ENCODE results near the gene ZNF892. TPM values are rescaled to one million over a fixed set of nuclear protein-coding genes. Genes with fewer than 3 reads are reported as not detected.

The ZNF892 gene
- 5.3 TPM for total RNA-seq

GRCh38 chr2:95207111-95207961 is at the start of gene ZNF892:
ZNF892 (plus strand) TSS chr2:95207521; CDS start chr2:95207816, 295 bp downstream.
- peak; percentile 91 for DNase-seq (ENCODE audit: low spot score)

- DNase-seq (ENCODE audit: low spot score), result no peak
Observed at GRCh38 chr2:95158441-95158840, 48.9 kb upstream of the ZNF892 start.

DNA sequence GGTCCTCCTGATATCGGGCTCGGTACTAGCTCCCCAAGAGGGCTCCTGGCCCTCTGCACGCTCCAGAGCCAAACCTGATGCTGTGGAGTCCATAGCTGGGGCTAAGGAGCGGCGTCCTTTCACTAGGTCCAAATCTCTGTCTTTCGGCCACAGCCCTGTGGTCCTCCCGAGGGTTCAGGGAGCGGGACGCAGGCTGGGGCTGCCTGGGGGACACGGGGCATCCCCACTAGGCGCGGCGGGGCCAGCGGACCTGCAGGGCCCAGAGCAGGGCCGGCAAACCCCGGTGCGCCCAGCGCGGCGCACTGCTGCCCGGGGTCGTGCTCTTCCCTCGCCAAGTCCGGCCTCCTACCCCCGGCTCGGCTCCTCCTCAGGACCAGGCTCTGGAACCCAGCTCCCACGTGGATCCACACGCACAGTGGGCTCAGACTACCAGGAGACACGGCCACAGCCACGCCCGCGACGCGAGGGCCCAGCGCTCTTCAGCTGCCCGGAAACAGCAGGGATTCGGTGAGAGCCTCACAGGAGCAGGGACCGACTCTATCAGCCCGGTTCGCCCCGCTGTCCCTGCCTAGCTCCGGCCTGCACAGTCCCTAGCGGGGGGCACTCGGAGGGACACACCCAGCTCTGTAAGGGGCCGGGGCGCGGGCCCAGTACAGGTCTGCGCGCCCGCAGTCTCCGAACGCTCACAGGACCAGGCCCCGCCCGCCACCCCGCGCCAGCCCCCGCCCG is 48.3 kb upstream of the ZNF892 start:
- peak; percentile 55 for DNase-seq (ENCODE audit: low spot score)

DNA sequence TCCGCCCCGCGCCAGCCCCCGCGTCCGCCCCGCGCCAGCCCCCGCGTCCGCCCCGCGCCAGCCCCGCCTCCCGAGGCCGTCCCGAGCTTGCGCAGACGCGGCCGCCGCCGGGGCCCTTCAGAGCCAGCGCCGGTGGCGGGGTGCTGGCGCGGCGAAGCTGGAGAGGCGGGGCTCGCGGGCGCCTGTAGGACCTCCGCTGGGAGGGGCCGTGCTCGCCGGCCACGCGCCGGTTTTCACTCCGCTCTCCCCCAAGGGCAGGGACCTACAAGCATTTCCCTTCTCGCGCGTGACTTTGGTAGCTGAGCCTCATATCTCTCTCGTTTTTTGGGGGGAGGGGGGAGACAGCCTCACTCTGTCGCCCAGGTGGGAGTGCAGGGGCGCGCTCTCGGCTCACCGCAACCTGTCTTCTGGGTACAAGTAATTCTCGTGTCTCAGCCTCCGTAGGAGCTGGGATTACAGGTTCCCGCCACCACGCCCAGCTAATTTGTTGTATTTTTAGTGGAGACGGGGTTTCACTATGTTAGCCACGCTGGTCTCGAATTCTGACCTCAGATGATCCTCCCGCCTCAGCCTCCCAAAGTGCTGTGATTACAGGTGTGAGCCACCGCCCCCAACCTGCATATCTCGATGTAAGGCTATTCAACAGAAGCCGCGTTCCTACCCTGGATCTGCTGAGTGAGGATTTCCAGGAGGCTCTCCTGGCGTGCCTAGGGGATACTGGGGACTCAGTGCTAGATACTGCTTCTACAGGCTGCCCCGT is 47.5 kb upstream of the ZNF892 start, which contains the start of gene ZNF514:
Gene ZNF514 (minus strand): TSS at position 159 of the 760 bp plus-strand sequence. CDS start 6,595 bp downstream, outside the sequence.
- DNase-seq (ENCODE audit: low spot score), result peak; percentile 77

DNA sequence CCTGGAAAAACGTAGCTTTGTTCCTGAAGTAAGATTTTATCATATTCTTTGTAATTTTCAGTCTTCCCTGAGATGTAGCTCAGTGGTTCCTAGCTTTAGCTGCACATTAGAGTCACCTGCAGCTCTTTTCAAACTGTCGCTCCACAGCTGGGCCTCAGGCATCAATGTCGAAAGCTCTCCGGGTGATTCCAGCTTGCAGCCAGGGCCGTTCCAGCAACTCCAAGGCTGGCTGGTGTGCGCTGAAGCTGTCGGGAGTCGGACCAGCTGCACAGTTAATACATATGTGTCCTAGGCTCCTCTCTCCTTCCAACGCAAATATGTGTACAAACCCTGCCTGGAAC is 42.3 kb upstream of the ZNF892 start:
- no peak for DNase-seq (ENCODE audit: low spot score)

DNA sequence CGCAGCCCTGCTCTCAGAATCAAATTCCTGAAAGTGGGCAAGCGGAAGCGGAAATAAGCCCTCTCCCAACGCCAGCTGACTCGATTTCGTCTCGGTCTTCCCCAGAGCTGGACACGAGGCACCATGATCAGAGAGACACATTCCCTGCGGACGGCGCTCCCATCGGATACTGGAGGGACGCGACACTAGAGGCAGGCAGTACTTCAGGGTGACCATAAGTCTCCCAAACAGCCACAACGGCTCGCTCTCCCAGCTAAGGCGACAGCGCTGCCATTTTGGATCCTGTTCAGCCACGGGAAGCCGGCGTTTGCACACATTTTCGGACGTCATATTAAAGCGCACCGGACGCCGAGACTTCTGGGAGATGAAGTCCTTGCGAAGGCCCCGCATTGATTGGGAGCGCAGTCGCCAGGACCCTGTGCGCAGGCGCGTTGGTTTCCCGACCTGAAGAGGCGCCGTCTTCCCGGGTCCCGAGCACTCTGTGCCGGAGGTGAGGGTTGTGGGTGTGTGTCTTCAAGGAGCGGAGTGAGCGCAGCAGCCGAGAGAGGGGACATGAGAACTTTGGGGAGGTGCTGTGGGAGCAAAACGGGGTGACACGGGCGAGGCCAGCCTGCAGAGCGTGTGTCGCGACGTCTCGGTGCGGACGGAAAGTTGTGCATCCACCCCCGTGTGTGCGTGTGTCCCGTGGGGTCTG is 41.8 kb upstream of the ZNF892 start, which contains the start of gene ZNF2:
Gene ZNF2 (plus strand): TSS at position 439 of the 694 bp plus-strand sequence. CDS start 10,418 bp downstream, outside the sequence.
- peak; percentile 98 for DNase-seq (ENCODE audit: low spot score)

DNA sequence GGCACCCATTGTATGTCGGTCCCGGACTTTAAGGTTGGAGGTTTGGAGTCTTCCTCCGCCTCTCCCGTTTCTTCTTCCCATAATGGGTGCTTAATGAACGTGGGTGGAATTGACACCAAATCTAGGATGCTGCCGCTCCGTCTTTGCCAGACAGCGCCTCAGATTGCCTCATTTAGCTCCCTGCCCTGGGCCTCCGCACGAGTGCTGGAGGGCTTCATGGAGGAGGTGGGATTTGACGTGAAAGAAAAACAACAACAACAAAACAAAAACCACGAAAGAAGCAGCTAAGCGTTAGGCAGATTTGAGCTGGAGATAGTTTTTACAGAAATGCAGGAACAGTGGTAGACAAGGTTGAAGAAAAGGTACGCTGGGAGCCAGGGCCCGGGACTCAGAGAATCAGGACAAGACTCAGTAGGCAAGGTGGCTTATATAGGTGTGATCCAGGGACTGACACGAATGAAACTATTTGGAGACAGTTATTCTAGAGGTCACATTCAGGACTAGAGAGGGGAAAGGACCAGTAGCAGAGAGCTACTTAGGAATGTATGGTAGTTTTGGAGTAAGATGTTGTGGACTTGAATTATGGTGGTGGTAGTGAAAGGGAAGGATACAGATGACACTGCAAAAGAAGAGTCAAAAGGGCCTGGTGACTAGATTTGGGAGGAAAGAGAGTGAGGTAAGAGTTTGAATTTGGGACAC is 41.1 kb upstream of the ZNF892 start:
- no peak for DNase-seq (ENCODE audit: low spot score)

DNA sequence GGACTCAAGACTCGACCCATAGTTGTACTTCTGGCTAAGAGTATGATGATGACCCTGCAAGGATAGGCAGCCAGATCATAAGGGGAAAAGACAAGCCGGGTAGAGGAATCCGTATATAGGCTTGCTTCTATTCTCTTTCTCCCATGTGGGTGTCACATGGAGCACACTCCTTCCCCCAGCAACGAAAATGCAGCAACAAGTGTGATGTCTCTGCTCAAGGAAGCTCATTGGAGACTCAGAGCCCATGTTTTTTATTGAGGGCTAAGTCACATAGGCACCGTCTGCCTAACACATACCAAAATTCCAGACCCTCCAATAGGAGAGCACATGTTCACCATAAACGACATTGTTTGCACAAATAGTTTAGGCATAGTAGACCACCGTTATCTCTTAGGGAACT is 35.4 kb upstream of the ZNF892 start:
- DNase-seq (ENCODE audit: low spot score), result no peak

DNA sequence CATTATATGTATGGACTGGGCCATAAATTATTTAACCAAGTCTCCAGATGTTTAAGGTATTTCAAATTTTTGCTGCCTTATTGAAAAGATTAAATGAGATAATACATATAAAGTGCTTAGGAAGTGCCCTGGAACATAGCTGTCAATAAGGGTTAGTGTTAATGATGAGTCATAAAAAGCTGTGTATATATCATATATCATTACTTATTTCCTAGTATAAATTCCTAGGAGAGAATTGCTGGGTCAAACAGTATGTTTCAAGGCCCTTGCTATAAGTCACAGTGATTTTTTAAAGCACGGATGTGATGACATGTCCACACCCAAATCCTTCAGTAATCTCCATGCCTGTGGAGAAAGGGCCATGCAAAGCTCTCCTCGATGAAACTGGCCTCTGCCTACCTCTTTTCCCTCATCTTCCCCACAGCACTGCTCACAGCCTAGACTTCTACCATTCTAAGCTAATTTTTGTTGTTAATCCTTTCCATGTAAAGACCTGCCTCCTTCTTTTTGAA is 33.2 kb upstream of the ZNF892 start:
- no peak for DNase-seq (ENCODE audit: low spot score)

GRCh38 chr2:95179451-95179850 is 27.9 kb upstream of the ZNF892 start:
- DNase-seq (ENCODE audit: low spot score), result no peak

DNA sequence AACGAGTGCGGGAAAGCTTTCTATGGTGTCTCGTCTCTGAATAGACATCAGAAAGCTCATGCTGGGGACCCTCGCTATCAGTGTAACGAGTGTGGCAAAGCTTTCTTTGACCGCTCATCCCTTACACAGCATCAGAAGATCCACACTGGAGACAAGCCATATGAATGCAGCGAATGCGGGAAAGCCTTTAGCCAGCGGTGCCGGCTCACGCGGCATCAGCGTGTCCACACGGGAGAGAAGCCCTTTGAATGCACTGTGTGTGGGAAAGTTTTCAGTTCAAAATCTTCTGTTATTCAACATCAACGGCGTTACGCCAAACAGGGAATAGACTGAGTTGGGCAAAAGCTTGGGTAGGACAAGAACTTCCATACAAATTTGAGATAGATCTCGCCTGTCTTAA is 25.5 kb upstream of the ZNF892 start:
- no peak for DNase-seq (ENCODE audit: low spot score)

GRCh38 chr2:95185197-95185596 is 22.1 kb upstream of the ZNF892 start:
- DNase-seq (ENCODE audit: low spot score), result no peak

- no peak for DNase-seq (ENCODE audit: low spot score)
Observed at GRCh38 chr2:95185973-95186372, 21.3 kb upstream of the ZNF892 start.

DNA sequence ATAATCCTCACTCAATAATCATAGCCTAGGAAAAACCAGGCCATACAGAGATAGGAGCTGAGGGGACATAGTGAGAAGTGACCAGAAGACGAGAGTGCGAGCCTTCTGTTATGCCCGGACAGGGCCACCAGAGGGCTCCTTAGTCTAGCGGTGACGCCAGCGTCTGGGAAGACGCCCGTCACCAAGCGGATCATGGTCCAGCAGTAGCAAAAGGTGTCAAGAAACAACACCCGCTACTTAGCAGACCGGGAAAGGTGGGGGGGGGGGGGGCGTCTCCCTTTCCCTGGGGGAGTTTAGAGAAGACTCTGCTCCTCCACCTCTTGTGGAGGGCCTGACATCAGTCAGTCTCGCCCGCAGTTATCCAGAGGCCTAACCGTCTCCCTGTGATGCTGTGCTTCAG is 14.4 kb upstream of the ZNF892 start:
- peak; percentile 58 for DNase-seq (ENCODE audit: low spot score)

- DNase-seq (ENCODE audit: low spot score), result no peak
Observed at GRCh38 chr2:95203911-95204310, 3.4 kb upstream of the ZNF892 start.

DNA sequence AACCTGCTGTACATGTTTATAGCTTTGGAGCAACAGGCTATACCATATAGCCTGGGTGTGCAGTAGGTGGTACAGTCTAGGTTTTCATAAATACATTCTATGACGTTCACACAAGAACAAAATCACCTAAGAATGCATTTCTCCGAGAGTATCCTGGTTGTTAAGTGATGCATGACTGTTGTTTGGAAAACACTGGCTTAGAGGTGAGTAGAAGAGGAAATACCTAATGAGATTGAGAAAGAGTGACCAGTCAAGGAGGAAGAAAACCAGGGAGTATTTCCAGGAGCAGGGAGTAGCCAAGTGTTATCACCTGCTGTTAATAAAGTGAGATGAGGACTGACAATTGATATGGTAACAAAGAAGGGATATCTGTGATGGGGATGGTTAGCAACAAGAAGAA is 2.9 kb upstream of the ZNF892 start:
- no peak for DNase-seq (ENCODE audit: low spot score)

DNA sequence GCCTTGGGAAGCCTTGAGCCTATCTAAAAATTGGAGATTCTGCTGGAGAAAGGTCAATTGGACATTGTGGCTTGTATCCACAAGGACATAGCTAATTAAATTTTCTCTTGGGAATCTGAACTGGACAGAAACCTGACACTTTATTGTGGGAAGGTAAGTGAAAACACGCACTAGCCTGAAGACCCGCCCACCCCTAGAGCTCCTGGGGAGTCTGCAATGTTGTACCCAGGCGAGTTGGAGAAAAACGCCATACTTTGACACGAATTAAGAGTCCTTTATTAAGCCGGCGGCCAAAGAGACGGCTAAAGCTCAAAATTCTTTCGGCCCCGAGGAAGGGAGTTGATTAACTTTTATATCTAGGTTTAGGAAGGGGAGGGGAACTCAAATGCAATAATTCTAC is 1.2 kb upstream of the ZNF892 start:
- DNase-seq (ENCODE audit: low spot score), result no peak

DNA sequence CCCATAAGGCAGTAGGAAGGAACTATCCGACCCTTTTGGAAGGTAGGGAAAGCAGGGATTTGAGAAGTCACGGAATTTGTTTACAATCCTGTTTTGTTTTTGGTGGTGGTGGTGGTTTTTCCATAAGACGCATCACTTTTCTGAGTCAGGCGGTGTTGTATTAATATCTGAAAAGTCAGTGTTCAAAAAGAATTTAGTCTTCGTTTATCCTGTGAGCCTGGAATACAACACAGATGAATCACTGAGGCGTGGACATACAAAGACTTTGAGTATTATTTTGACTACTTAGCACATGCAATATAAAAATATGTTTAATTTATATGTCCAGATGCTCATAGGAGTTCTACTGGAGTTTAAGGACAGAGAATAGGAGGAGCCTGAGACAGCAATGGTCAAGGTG is 785 bp downstream of the ZNF892 start:
- DNase-seq (ENCODE audit: low spot score), result no peak

DNA sequence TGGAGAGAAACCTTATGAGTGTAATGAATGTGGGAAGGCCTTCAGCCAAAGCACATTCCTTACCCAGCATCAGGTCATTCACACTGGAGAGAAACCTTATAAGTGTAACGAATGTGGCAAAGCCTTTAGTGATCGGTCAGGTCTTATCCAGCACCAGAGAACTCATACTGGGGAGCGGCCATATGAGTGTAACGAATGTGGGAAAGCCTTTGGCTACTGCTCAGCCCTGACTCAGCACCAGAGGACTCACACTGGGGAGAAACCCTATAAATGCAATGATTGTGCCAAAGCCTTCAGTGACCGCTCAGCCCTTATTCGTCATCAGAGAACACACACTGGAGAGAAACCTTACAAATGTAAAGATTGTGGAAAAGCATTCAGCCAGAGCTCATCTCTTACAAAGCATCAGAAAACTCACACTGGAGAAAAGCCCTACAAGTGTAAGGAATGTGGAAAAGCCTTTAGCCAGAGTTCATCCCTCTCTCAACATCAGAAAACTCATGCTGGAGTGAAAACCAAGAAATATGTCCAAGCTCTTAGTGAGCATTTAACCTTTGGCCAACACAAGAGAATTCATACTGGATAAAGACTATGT is 7.8 kb downstream of the ZNF892 start:
- DNase-seq (ENCODE audit: low spot score), result no peak

DNA sequence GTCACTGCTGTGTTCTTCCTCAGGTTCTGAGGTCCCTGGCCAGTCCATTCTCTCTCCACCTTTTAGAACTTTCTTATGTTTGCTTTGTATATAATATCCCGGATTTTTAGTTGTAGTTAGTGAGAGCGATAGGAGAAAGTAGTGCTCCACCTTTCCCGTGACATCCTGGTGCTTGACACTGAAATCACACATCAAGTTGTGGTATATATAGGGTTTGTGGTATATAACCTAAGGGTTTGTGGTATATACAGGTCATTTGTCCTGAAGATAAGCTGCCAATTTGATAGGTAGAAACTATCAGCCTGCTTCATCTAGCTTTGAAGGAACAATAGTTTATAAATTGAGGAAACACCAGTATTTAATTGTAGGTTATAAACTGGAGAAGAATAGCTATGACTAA is 13.1 kb downstream of the ZNF892 start:
- no peak for DNase-seq (ENCODE audit: low spot score)
